Stimulated activated CD4-positive, alpha-beta T cell treated with anti-CD3 and anti-CD28 coated beads, Interleukin-15, amount 100 ng/mL, for 48 hours (primary cell): ENCODE measurements around the gene ALDH16A1.
"Not testable (repeated sequence)": the region's sequence is repeated elsewhere in the genome, so short reads cannot be mapped to it uniquely, and the experiment has no call there.

ENCODE experiments used
- DNase-seq, 2 donors: peaks; one replicate each; pipeline ENCODE4 v3.0.0-alpha.2; 2020; ENCODE audit warnings: low read depth in 2 of 2

Gene ALDH16A1

GRCh38 chr19:49463960-49464740 lies 11.1 kb downstream of the ALDH16A1 start:
- DNase-seq, result no peak

GRCh38 chr19:49465371-49465770 lies 12.3 kb downstream of the ALDH16A1 start:
- DNase-seq, result no peak

DNA sequence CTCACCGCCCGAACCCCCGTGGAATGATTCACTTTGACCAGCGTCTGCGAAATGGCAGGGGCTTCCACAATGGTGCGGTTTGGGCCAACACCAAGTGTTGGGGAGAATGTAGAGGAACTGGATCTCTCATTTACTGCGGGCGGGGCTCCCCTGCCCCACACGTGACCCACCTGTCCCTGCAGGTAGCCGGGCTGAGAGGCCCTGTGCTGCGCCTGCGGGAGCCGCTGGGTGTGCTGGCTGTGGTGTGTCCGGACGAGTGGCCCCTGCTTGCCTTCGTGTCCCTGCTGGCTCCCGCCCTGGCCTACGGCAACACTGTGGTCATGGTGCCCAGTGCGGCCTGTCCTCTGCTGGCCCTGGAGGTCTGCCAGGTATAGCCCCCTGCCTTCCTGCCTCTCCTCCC lies 15.2 kb downstream of the ALDH16A1 start:
- DNase-seq, result no peak

- DNase-seq, result peak; percentile 68 to 76
These were observed 15.9 kb downstream of the ALDH16A1 start for GRCh38 chr19:49468746-49469447.

GRCh38 chr19:49469828-49470614 lies 17.0 kb downstream of the ALDH16A1 start:
- peak; percentile 54 to 74 for DNase-seq

DNA sequence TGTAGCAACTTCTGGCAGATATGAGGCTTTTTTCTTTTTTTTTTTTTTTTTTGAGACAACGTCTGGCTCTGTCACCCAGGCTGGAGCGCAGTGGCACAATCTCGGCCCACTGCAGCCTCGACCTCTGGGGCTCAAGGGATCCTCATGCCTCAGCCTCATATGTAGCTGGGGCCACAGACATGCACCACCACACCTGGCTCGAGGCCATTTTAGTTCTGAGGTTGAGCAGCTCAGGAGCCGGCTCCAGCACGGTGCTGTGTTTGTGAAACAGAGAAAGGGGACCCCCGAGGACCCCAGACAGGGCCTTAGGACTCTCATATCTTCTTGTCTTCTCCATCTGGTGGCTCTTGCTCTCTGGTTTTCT lies 17.6 kb downstream of the ALDH16A1 start:
- no peak for DNase-seq

DNA sequence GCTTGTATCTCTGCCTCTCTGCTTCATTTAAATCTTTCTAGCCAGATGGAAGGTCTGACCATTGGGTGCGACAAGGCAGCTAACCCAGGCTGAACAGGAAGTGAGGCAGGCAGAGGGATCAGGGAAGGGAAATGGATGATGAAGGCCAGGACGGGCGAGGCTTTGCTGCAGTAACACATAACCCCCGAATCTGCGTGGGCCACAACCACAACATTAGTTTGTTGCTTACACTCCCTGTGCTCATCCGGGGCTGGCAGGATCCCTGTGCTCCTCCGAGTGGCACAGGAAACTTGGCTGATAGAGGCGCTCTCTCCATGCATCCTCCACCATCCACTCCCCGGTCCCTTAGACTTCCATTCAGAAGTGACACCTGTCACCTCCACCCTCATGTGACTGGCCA lies 19.9 kb downstream of the ALDH16A1 start:
- DNase-seq, result no peak

DNA sequence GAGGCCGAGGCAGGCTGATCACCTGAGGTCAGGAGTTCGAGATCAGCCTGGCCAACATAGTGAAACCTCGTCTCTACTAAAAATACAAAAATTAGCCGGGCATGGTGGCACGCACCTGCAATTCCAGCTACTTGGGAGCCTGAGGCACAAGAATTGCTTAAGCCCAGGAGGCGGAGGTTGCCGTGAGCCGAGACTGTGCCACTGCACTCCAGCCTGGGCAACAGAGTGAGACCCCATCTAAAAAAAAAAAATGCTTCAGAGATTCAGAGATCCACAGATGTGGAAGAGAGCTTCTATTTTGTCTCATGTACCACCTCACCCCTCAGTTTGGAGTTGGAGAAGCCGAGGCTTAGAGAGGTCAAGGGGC lies 20.5 kb downstream of the ALDH16A1 start:
- not testable (repeated sequence) for DNase-seq

GRCh38 chr19:49473868-49474541 lies 21.0 kb downstream of the ALDH16A1 start, which contains the start of gene FLT3LG:
TSS of gene FLT3LG (plus strand) at chr19:49474215. CDS start at chr19:49474640, 425 bp downstream.
- peak; percentile 74 to 85 for DNase-seq

GRCh38 chr19:49474542-49474924 lies 21.5 kb downstream of the ALDH16A1 start:
- DNase-seq, result no peak

- DNase-seq, result no peak
These were observed 22.3 kb downstream of the ALDH16A1 start for GRCh38 chr19:49475191-49475917.

DNA sequence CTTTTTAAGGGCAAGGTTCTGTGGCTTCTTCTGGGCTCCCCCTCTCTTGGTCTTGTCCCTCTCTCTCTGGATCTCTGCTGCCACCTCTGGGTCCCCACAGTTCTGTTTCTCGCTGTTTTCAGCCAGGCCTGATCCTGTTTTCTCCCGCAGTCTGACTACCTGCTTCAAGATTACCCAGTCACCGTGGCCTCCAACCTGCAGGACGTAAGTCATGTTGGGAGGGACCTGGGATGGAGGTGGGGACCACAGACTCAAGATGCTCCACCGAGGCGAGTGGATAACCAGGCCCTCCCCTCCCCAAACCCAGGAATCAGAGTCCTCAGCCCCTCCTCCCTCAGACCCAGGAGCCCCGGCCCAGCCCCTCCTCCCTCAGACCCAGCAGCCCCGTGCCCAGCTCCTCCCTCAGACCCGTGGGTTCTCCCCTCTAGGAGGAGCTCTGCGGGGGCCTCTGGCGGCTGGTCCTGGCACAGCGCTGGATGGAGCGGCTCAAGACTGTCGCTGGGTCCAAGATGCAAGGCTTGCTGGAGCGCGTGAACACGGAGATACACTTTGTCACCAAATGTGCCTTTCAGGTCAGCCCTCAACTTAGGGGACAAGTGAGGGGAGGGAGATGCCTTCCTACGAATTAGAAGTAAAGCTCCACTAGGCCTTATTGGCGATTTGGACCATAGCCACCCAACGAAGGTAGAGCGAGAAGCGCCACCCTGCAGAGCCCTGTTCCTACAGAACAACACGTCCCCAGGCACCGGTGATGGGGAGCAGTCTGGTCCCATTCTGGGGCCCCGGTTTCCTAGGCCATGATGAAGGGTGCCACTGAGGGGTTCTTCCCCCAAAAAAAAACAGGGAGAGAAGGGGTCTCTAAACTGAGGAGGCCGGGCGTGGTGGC lies 23.2 kb downstream of the ALDH16A1 start:
- peak; percentile 69 to 82 for DNase-seq

- DNase-seq, result no peak
These were observed 27.1 kb downstream of the ALDH16A1 start for GRCh38 chr19:49479975-49480628.

DNA sequence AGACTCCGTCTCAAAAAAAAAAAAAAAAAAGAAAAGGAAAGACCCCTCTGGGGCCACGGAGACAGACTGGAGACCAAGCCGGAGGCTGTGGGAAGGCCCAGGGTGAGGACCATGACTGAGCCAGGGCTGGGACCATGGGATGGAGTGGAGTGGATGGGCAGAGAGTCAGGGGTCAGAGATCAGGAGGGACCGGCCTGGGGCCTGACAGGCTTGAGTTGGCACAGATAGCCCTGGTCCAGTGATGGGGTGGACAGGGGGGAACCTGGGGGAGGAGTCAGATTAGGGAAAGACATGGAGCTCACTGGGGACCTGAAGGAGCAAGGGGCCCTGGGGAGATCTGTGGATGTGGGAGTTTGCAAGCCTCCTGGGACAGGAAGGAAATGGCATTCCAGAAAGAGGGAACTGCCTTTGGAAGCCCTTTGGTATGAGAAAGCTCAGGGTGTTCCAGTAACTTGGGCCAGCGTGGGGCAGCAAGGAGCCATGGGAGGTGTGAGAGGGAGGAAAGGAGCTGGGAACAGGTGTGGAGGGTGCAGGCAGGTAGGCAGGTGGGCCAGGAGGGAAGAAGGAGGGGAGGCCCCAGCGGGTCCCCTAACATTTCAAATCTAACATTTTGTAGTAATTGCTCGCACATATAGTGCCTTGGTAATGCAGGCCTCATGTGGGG lies 28.1 kb downstream of the ALDH16A1 start:
- no peak for DNase-seq

DNA sequence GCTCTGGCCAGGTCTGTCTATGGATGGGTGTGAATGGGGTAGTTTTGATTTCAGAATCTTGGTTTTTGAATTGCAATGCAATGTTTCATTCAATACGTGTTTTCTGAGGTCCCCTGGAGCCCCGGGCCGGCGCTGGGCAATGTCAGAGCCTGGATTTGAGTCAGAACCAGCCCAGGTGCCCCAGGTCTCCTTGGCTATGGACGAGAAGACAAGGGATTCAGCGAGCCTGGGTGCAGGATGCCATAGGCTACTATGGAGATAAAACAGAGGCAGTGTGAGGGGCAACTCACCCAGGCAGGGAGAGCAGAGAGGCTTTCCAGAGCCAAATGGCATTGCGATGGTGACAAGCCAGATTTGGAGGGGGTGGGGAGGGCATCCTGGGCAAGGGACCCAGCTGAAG lies 33.2 kb downstream of the ALDH16A1 start:
- DNase-seq, result no peak

GRCh38 chr19:49486710-49487276 lies 33.8 kb downstream of the ALDH16A1 start:
- DNase-seq, result no peak

GRCh38 chr19:49487277-49488045 lies 34.4 kb downstream of the ALDH16A1 start, which contains the start of gene RPL13A:
TSS of gene RPL13A (plus strand) at chr19:49487608. CDS start at chr19:49487630, 22 bp downstream.
- peak; percentile 100 for DNase-seq
